IPS-18a (cell line): ENCODE data around the gene WARS2.
"Not testable (repeated sequence)": the region's sequence is repeated elsewhere in the genome, so short reads cannot be mapped to it uniquely, and the experiment has no call there.

ENCODE experiments used
- H3K27ac ChIP-seq: one replicate; pipeline ENCODE4 v1.5.1; 2013; ENCODE audit warnings: low read length
- H3K27me3 ChIP-seq: one replicate; pipeline ENCODE4 v1.6.1; 2013; ENCODE audit warnings: mild to moderate bottlenecking, low read length; ENCODE audit not compliant: control insufficient read depth, insufficient read depth
- H3K36me3 ChIP-seq: one replicate; pipeline ENCODE4 v1.6.1; 2013; ENCODE audit warnings: low read depth, low read length; ENCODE audit not compliant: control insufficient read depth
- H3K4me1 ChIP-seq: one replicate; pipeline ENCODE4 v1.6.1; 2013; ENCODE audit warnings: low read depth, low read length; ENCODE audit not compliant: control insufficient read depth
- H3K4me3 ChIP-seq: one replicate; pipeline ENCODE4 v1.5.1; 2013; ENCODE audit warnings: low read length
- H3K9ac ChIP-seq: one replicate; pipeline ENCODE4 v1.6.1; 2013; ENCODE audit warnings: mild to moderate bottlenecking, low read length, moderate library complexity
- H3K9me3 ChIP-seq: one replicate; pipeline ENCODE4 v1.6.1; 2013; ENCODE audit warnings: low read depth, low read length; ENCODE audit not compliant: control insufficient read depth

Gene WARS2

GRCh38 chr1:119159966-119160365 is 19.5 kb upstream of the WARS2 start:
- Histone ChIP-seq H3K4me3 (no peak overlapping the region), H3K36me3 (peaks cover 10% of the 10 kb centered on the region)

GRCh38 chr1:119159111-119159510 is 18.7 kb upstream of the WARS2 start:
- Histone ChIP-seq H3K27me3 (no peaks in the 10 kb centered on the region), H3K27ac (no peak overlapping the region), H3K9ac (no peak overlapping the region), H3K4me3 (no peak overlapping the region), H3K36me3 (peaks cover 10% of the 10 kb centered on the region), H3K9me3 (no peaks in the 10 kb centered on the region), H3K4me1 (no peaks in the 10 kb centered on the region)

More at GRCh38 chr1:119159966-119160365, 19.5 kb upstream of the WARS2 start:
- Histone ChIP-seq H3K9me3 (no peaks in the 10 kb centered on the region), H3K27me3 (no peaks in the 10 kb centered on the region), H3K9ac (no peak overlapping the region), H3K4me1 (no peaks in the 10 kb centered on the region), H3K27ac (no peak overlapping the region)

GRCh38 chr1:119156761-119157160 is 16.3 kb upstream of the WARS2 start:
- not testable (repeated sequence) for H3K27ac ChIP-seq, H3K4me1 ChIP-seq, H3K9ac ChIP-seq, H3K9me3 ChIP-seq, H3K27me3 ChIP-seq, H3K4me3 ChIP-seq
- peaks cover 10% of the 10 kb centered on the region for H3K36me3 ChIP-seq

- not testable (repeated sequence) for H3K9me3 ChIP-seq, H3K9ac ChIP-seq, H3K27me3 ChIP-seq, H3K4me1 ChIP-seq, H3K27ac ChIP-seq, H3K4me3 ChIP-seq
- H3K36me3 ChIP-seq: peaks cover 10% of the 10 kb centered on the region
These were observed 14.6 kb upstream of the WARS2 start for GRCh38 chr1:119155069-119155468.

- Histone ChIP-seq H3K4me3 (no peak overlapping the region), H3K27ac (no peak overlapping the region), H3K9me3 (no peaks in the 10 kb centered on the region), H3K9ac (no peak overlapping the region), H3K36me3 (no peaks in the 10 kb centered on the region), H3K4me1 (no peaks in the 10 kb centered on the region), H3K27me3 (no peaks in the 10 kb centered on the region)
These were observed 9.7 kb upstream of the WARS2 start for GRCh38 chr1:119150150-119150549.

- Histone ChIP-seq H3K4me3 (no peak overlapping the region), H3K4me1 (no peaks in the 10 kb centered on the region), H3K27ac (no peak overlapping the region), H3K9me3 (no peaks in the 10 kb centered on the region), H3K27me3 (no peaks in the 10 kb centered on the region), H3K9ac (no peak overlapping the region), H3K36me3 (no peaks in the 10 kb centered on the region)
These were observed 7.2 kb upstream of the WARS2 start for GRCh38 chr1:119147661-119148090.

- H3K4me3 ChIP-seq: no peak overlapping the region
- no peaks in the 10 kb centered on the region for H3K9me3 ChIP-seq
- H3K4me1 ChIP-seq: peaks cover 4% of the 10 kb centered on the region
- no peaks in the 10 kb centered on the region for H3K36me3 ChIP-seq
- H3K27me3 ChIP-seq: no peaks in the 10 kb centered on the region
- no peak overlapping the region for H3K9ac ChIP-seq
- no peak overlapping the region for H3K27ac ChIP-seq
These were observed 6.0 kb upstream of the WARS2 start for GRCh38 chr1:119146466-119146865.

GRCh38 chr1:119144813-119145212 is 4.4 kb upstream of the WARS2 start:
- Histone ChIP-seq H3K4me3 (no peak overlapping the region), H3K27me3 (no peaks in the 10 kb centered on the region), H3K9ac (no peak overlapping the region), H3K36me3 (no peaks in the 10 kb centered on the region), H3K4me1 (peaks cover 9% of the 10 kb centered on the region), H3K9me3 (no peaks in the 10 kb centered on the region), H3K27ac (no peak overlapping the region)

GRCh38 chr1:119143706-119144105 is 3.3 kb upstream of the WARS2 start:
- Histone ChIP-seq H3K9me3 (no peaks in the 10 kb centered on the region), H3K9ac (no peak overlapping the region), H3K27me3 (no peaks in the 10 kb centered on the region), H3K36me3 (no peaks in the 10 kb centered on the region), H3K4me1 (peaks cover 15% of the 10 kb centered on the region), H3K4me3 (no peak overlapping the region), H3K27ac (no peak overlapping the region)

GRCh38 chr1:119141660-119142059 is 1.2 kb upstream of the WARS2 start:
- no peaks in the 10 kb centered on the region for H3K36me3 ChIP-seq
- peak overlapping the region; percentile 95 for H3K27ac ChIP-seq
- H3K4me1 ChIP-seq: peaks cover 15% of the 10 kb centered on the region
- peak overlapping the region; percentile 90 for H3K9ac ChIP-seq
- H3K27me3 ChIP-seq: no peaks in the 10 kb centered on the region
- H3K4me3 ChIP-seq: peak overlapping the region; percentile 91
- no peaks in the 10 kb centered on the region for H3K9me3 ChIP-seq

- Histone ChIP-seq H3K27me3 (no peaks in the 10 kb centered on the region), H3K27ac (peak overlapping the region; percentile 95), H3K36me3 (no peaks in the 10 kb centered on the region), H3K9ac (peak overlapping the region; percentile 90), H3K4me3 (peak overlapping the region; percentile 91), H3K4me1 (peaks cover 15% of the 10 kb centered on the region), H3K9me3 (no peaks in the 10 kb centered on the region)
These were observed 569 bp upstream of the WARS2 start for GRCh38 chr1:119141020-119141424.

GRCh38 chr1:119139857-119140176 is 636 bp downstream of the WARS2 start:
- Histone ChIP-seq H3K36me3 (no peaks in the 10 kb centered on the region), H3K4me3 (peak overlapping the region; percentile 91), H3K9ac (peak overlapping the region; percentile 90), H3K9me3 (no peaks in the 10 kb centered on the region), H3K27me3 (no peaks in the 10 kb centered on the region), H3K27ac (peak overlapping the region; percentile 91), H3K4me1 (peaks cover 15% of the 10 kb centered on the region)
